HCT116 (cell line): ENCODE data around the gene BST1. TPM values are rescaled to one million over a fixed set of nuclear protein-coding genes. Genes with fewer than 3 reads are reported as not detected.

Experiments used
- ATAC-seq: fragments of 200-7000 bp; cut with Tn5 transposase; 2 replicates; pipeline ENCODE4 v1.9.1; 2020; ENCODE audit warnings: mild to moderate bottlenecking, moderate library complexity
- BruUV-seq: library from RNA; stranded (reverse); fragments of 400-500 nt; replicated peaks from 2 replicates; lab custom pipeline; 2021; lab: Mats Ljungman, UMichigan
- CTCF ChIA-PET: fragments of 300-600 bp; sonication (Branson Sonifier 250); formaldehyde crosslinking; loops from one replicate; lab custom pipeline; 2021; ENCODE audit warnings: antibody characterized with exemption; lab: Charles Lee
- POLR2A ChIA-PET: fragments of 300-600, 350-600 bp; sonication (Branson Sonifier 250); formaldehyde crosslinking; loops from one replicate; lab custom pipeline; 2021; ENCODE audit warnings: antibody characterized with exemption; lab: Charles Lee
- RAD21 ChIA-PET, 2 experiments: fragments of 300-600 bp; sonication (Branson Sonifier 250); formaldehyde crosslinking; loops; one replicate each; lab custom pipeline; 2023; ENCODE audit warnings: low total read pairs in 2 of 2; ENCODE audit not compliant: uncharacterized antibody in 2 of 2, unreplicated experiment in 2 of 2, low non-redundant PET in 1 of 2; lab: Charles Lee
- DNase-seq: peaks from one replicate; pipeline ENCODE4 v3.0.0-alpha.2; 2010; ENCODE audit warnings: low read depth, low spot score
- H2AFZ ChIP-seq: fragments of 200-600 bp; shearing (Covaris generic), sonication (generic); 2 replicates; pipeline ENCODE4 v1.6.1; 2017; ENCODE audit warnings: low read depth, mixed run types, mixed read lengths, antibody characterized with exemption, low read length; ENCODE audit not compliant: poor library complexity, severe bottlenecking
- H3K27ac ChIP-seq: 2 replicates; pipeline ENCODE4 v1.5.1; 2012; ENCODE audit warnings: low read depth, low read length
- H3K27me3 ChIP-seq: fragments of 200-600 bp; sonication (generic); 2 replicates; pipeline ENCODE4 v1.6.1; 2016; ENCODE audit warnings: mixed run types, low read length, mixed read lengths; ENCODE audit not compliant: insufficient read depth
- H3K36me3 ChIP-seq, 2 experiments: fragments of 200-500 bp in 1 of 2; fragments of 200-600 bp in 1 of 2; sonication (Bioruptor generic) in 1 of 2; sonication (generic) in 1 of 2; 2 replicates each; pipeline versions ENCODE4 v1.5.1 to v1.6.1; 2014 to 2016; ENCODE audit warnings: low read length in 2 of 2, inconsistent platforms in 1 of 2, mixed read lengths in 1 of 2, mixed run types in 1 of 2; ENCODE audit not compliant: insufficient read depth in 2 of 2, control insufficient read depth in 1 of 2
- H3K4me1 ChIP-seq, 2 experiments: fragments of 200-600 bp in 1 of 2; sonication (generic) in 1 of 2; 2 replicates each; pipeline versions ENCODE4 v1.5.1 to v1.6.1; 2012 to 2017; ENCODE audit warnings: low read length in 2 of 2, inconsistent platforms in 1 of 2, mild to moderate bottlenecking in 1 of 2, mixed read lengths in 1 of 2, mixed run types in 1 of 2, moderate library complexity in 1 of 2; ENCODE audit not compliant: insufficient read depth in 2 of 2, control insufficient read depth in 1 of 2
- H3K4me2 ChIP-seq: fragments of 200-600 bp; sonication (generic); 2 replicates; pipeline ENCODE4 v1.6.1; 2017; ENCODE audit warnings: mixed run types, low read length, mixed read lengths
- H3K4me3 ChIP-seq, 2 experiments: fragments of 200-600 bp in 1 of 2; sonication (generic) in 1 of 2; replicated peaks in 1 of 2; 2 replicates each; pipeline ENCODE4 v1.5.1; 2011 to 2016; ENCODE audit warnings: low read length in 2 of 2, control low read depth in 1 of 2, low read depth in 1 of 2, mild to moderate bottlenecking in 1 of 2, mixed read lengths in 1 of 2, mixed run types in 1 of 2
- H3K79me2 ChIP-seq: fragments of 200-600 bp; sonication (generic); 2 replicates; pipeline ENCODE4 v1.6.1; 2017; ENCODE audit warnings: mild to moderate bottlenecking, mixed run types, low read length, moderate library complexity, mixed read lengths; ENCODE audit not compliant: insufficient read depth
- H3K9ac ChIP-seq: fragments of 200-600 bp; sonication (generic); 2 replicates; pipeline ENCODE4 v1.6.1; 2016; ENCODE audit warnings: low read length, mixed read lengths
- H3K9me2 ChIP-seq: fragments of 200-600 bp; sonication (generic), shearing (Covaris generic); 2 replicates; pipeline ENCODE4 v1.6.1; 2017; ENCODE audit warnings: mixed run types, mild to moderate bottlenecking, moderate library complexity; ENCODE audit not compliant: insufficient read depth
- H3K9me3 ChIP-seq, 2 experiments: fragments of 200-500 bp in 1 of 2; fragments of 200-600 bp in 1 of 2; sonication (Bioruptor generic) in 1 of 2; sonication (generic) in 1 of 2; 2 replicates each; pipeline ENCODE4 v1.6.1; 2014 to 2017; ENCODE audit warnings: low read length in 2 of 2, mixed read lengths in 2 of 2, inconsistent platforms in 1 of 2, low read depth in 1 of 2, mild to moderate bottlenecking in 1 of 2, mixed run types in 1 of 2, moderate library complexity in 1 of 2; ENCODE audit not compliant: control insufficient read depth in 1 of 2, insufficient read depth in 1 of 2
- H4K20me1 ChIP-seq: fragments of 200-600 bp; sonication (generic), shearing (Covaris generic); 2 replicates; pipeline ENCODE4 v1.6.1; 2017; ENCODE audit warnings: mixed run types, mild to moderate bottlenecking, moderate library complexity; ENCODE audit not compliant: insufficient read depth
- CBX3 ChIP-seq: IDR thresholded peaks from 2 replicates; pipeline ENCODE4 v1.6.1; 2012; ENCODE audit warnings: low read depth
- CEBPB ChIP-seq: IDR thresholded peaks from 2 replicates; pipeline ENCODE4 v1.6.1; 2012; ENCODE audit warnings: low read depth
- ELF1 ChIP-seq: IDR thresholded peaks from 2 replicates; pipeline ENCODE4 v1.6.1; 2012; ENCODE audit warnings: low read depth, borderline replicate concordance
- EZH2phosphoT487 ChIP-seq: fragments of 200-600 bp; IDR thresholded peaks from 2 replicates; pipeline ENCODE4 v1.6.1; 2018; ENCODE audit warnings: antibody characterized with exemption, borderline replicate concordance
- POLR2AphosphoS5 ChIP-seq: IDR thresholded peaks from 2 replicates; pipeline ENCODE4 v1.6.1; 2011; ENCODE audit warnings: mild to moderate bottlenecking, low read depth, low read length, moderate library complexity
- RAD21 ChIP-seq: IDR thresholded peaks from 2 replicates; pipeline ENCODE4 v1.6.1; 2012; ENCODE audit warnings: low read depth, mild to moderate bottlenecking
- SP1 ChIP-seq: IDR thresholded peaks from 2 replicates; pipeline ENCODE4 v1.6.1; 2012; ENCODE audit warnings: low read depth
- TCF7L2 ChIP-seq: IDR thresholded peaks from 2 replicates; pipeline ENCODE4 v1.7.0; 2011; ENCODE audit warnings: borderline replicate concordance, inconsistent platforms; ENCODE audit not compliant: insufficient read depth, insufficient read length; ENCODE audit errors: extremely low read depth
- YY1 ChIP-seq: IDR thresholded peaks from 2 replicates; pipeline ENCODE4 v1.6.1; 2011; ENCODE audit warnings: low read length, low read depth, moderate library complexity, mild to moderate bottlenecking; ENCODE audit not compliant: insufficient replicate concordance; ENCODE audit errors: extremely low read depth
- intact Hi-C: fragments of 100-400 bp; cut with micrococcal nuclease; formaldehyde crosslinking; loops from 2 replicates; pipeline ENCODE4 v1.10.0; 2022
- total RNA-seq: library from RNA; stranded (reverse); gene quantifications from one replicate; pipeline ENCODE4 v1.2.1, GENCODE V29; 2021; ENCODE audit not compliant: unreplicated experiment
- TF ChIP-seq, protein P1 (sequence below): IDR thresholded peaks from 2 replicates; pipeline ENCODE4 v1.6.1; 2011; ENCODE audit warnings: mild to moderate bottlenecking, low read length, moderate library complexity; ENCODE audit not compliant: insufficient replicate concordance; ENCODE audit errors: extremely low read depth
- TF ChIP-seq, protein P2 (sequence below): IDR thresholded peaks from 2 replicates; pipeline ENCODE4 v1.6.1; 2012

BST1 gene
- total RNA-seq, 1 experiment from 2014 or later = 0.44 TPM

GRCh38 chr4:15754323-15754722 is 51.5 kb downstream of the BST1 start:
- no peak for TF ChIP-seq RAD21
- TF ChIP-seq YY1 = no peak
- no peak for TF ChIP-seq EZH2phosphoT487
- TF ChIP-seq, protein P1, sequence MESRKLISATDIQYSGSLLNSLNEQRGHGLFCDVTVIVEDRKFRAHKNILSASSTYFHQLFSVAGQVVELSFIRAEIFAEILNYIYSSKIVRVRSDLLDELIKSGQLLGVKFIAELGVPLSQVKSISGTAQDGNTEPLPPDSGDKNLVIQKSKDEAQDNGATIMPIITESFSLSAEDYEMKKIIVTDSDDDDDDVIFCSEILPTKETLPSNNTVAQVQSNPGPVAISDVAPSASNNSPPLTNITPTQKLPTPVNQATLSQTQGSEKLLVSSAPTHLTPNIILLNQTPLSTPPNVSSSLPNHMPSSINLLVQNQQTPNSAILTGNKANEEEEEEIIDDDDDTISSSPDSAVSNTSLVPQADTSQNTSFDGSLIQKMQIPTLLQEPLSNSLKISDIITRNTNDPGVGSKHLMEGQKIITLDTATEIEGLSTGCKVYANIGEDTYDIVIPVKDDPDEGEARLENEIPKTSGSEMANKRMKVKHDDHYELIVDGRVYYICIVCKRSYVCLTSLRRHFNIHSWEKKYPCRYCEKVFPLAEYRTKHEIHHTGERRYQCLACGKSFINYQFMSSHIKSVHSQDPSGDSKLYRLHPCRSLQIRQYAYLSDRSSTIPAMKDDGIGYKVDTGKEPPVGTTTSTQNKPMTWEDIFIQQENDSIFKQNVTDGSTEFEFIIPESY = no peak
- no peak for TF ChIP-seq TCF7L2
- no peak for TF ChIP-seq POLR2AphosphoS5
- TF ChIP-seq, protein P2, sequence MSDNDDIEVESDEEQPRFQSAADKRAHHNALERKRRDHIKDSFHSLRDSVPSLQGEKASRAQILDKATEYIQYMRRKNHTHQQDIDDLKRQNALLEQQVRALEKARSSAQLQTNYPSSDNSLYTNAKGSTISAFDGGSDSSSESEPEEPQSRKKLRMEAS = no peak
- TF ChIP-seq CBX3 = no peak
- TF ChIP-seq SP1 = no peak
- TF ChIP-seq ELF1 = no peak
- no peak for TF ChIP-seq CEBPB
- ATAC-seq = no peak

More at GRCh38 chr4:15754323-15754722, 51.5 kb downstream of the BST1 start:
- Histone ChIP-seq H3K27me3 (no peaks in the 10 kb centered on the region), H3K4me1 (peaks cover 3 to 17% of the 10 kb centered on the region in 2 experiments; a peak in 3 of 4 replicates), H3K9me3 (no peaks in the 10 kb centered on the region), H3K9me2 (no peaks in the 10 kb centered on the region), H3K79me2 (no peaks in the 10 kb centered on the region), H3K36me3 (no peaks in the 10 kb centered on the region), H3K4me2 (no peak overlapping the region), H3K9ac (no peak overlapping the region), H4K20me1 (no peaks in the 10 kb centered on the region), H3K27ac (no peak overlapping the region), H2AFZ (no peak overlapping the region), H3K4me3 (no peak overlapping the region)
- intact Hi-C loops = no loop called here
- POLR2A ChIA-PET = no interaction called here
- CTCF ChIA-PET = no interaction called here
- no TSS peak for BruUV-seq
- DNase-seq = no peak
- RAD21 ChIA-PET = no interaction called here
